Measurements from ENCODE around the gene ZNF445. TPM values are rescaled to one million over a fixed set of nuclear protein-coding genes. Genes with fewer than 3 reads are reported as not detected.

Gene ZNF445
- total and polyA plus RNA-seq, 2 donors (not counting 3 experiments of a cell fraction or from before 2014, with no cell fraction given) = 2.3 to 17.8 TPM

DNA sequence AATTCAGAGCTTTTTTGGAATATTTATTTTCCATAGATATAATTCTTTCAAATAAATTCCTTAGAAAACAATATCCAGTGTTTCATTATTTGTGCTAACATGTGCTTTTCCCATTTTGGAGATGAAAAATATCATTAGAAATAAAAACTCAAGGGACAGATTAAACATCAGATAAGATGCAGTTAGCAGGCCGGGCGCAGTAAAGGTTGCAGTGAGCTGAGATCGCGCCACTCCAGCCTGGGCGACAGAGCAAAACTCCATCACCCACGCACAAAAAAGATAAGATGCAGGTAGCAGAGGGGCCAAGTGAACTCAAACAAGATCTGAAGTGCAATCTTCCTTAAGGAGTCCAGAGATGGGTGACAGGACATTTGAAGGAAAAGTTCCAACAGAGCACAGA is 48.0 kb downstream of the ZNF445 start:
- Histone ChIP-seq H3K9ac (replicated peaks; ENCODE audit: extremely low read depth, insufficient read depth, low read length) (no peak overlapping the region), H3K4me1 (ENCODE audit: control insufficient read depth, extremely low read depth, insufficient read depth, low read length) (no peaks in the 10 kb centered on the region), H3K27me3 (ENCODE audit: control insufficient read depth in 2 of 2, insufficient read depth in 2 of 2, low read length in 2 of 2) (no peaks in the 10 kb centered on the region), H4K20me1 (replicated peaks; ENCODE audit: control insufficient read depth, extremely low read depth, insufficient read depth, low read length) (no peaks in the 10 kb centered on the region), H3K9me1 (replicated peaks; ENCODE audit: control insufficient read depth, extremely low read depth, insufficient read depth, low read length) (no peaks in the 10 kb centered on the region), H3K79me2 (ENCODE audit: control insufficient read depth, insufficient read depth, low read length) (no peaks in the 10 kb centered on the region), H3K36me3 (ENCODE audit: control insufficient read depth in 2 of 2, extremely low read depth in 1 of 2, insufficient read depth in 2 of 2, low read length in 2 of 2) (no peaks in the 10 kb centered on the region), H3K9me3 (replicated peaks; ENCODE audit: control insufficient read depth, insufficient read depth, low read length) (no peaks in the 10 kb centered on the region), H3K4me2 (ENCODE audit: insufficient read depth, low read length) (no peak overlapping the region), H2AFZ (ENCODE audit: low read depth, low read length) (no peak overlapping the region), H3K27ac (ENCODE audit: insufficient read depth, low read depth, low read length) (no peak overlapping the region), H3K4me3 (replicated peaks in 1 of 3; ENCODE audit: insufficient read depth in 1 of 3, low read depth in 1 of 3, low read length in 3 of 3) (no peak overlapping the region)
- DNase-seq (ENCODE audit: low read depth, low spot score) = no peak
- ChIA-PET POLR2A (no interaction called here), CTCF (no interaction called here)
- dilution Hi-C loops (cut with MboI; ENCODE audit: extremely low pct_ligation_motif_present, low sequenced_read_pairs) (no loop called here), intact Hi-C loops (cut with micrococcal nuclease) (no loop called here)
- no peak for FAIRE-seq
- TF ChIP-seq JUN (IDR thresholded peaks at IDR 0.05; ENCODE audit: borderline replicate concordance, insufficient read depth, insufficient read length, low read depth) = no peak
- no peak for TF ChIP-seq GATA2 (IDR thresholded peaks at IDR 0.05; ENCODE audit: insufficient read depth, insufficient read length, low read depth, low read length)
- TF ChIP-seq, protein P1, sequence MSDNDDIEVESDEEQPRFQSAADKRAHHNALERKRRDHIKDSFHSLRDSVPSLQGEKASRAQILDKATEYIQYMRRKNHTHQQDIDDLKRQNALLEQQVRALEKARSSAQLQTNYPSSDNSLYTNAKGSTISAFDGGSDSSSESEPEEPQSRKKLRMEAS (IDR thresholded peaks at IDR 0.05; ENCODE audit: insufficient read depth, insufficient read length) = no peak
- no peak for TF ChIP-seq MYC (IDR thresholded peaks at IDR 0.05; ENCODE audit: low read depth, low read length)
- TF ChIP-seq POLR2AphosphoS5 (IDR thresholded peaks at IDR 0.05; ENCODE audit: insufficient read depth, low read depth, low read length) = no peak
- no peak for TF ChIP-seq POLR2A (IDR thresholded peaks at IDR 0.05; ENCODE audit: low read depth, low read length)
- TF ChIP-seq EZH2 (IDR thresholded peaks at IDR 0.05; ENCODE audit: borderline replicate concordance, low read depth, low read length, severe bottlenecking) = no peak
- no peak for TF ChIP-seq FOS (IDR thresholded peaks at IDR 0.05; ENCODE audit: borderline replicate concordance, insufficient read depth, low read length)
- TF ChIP-seq, protein P2, sequence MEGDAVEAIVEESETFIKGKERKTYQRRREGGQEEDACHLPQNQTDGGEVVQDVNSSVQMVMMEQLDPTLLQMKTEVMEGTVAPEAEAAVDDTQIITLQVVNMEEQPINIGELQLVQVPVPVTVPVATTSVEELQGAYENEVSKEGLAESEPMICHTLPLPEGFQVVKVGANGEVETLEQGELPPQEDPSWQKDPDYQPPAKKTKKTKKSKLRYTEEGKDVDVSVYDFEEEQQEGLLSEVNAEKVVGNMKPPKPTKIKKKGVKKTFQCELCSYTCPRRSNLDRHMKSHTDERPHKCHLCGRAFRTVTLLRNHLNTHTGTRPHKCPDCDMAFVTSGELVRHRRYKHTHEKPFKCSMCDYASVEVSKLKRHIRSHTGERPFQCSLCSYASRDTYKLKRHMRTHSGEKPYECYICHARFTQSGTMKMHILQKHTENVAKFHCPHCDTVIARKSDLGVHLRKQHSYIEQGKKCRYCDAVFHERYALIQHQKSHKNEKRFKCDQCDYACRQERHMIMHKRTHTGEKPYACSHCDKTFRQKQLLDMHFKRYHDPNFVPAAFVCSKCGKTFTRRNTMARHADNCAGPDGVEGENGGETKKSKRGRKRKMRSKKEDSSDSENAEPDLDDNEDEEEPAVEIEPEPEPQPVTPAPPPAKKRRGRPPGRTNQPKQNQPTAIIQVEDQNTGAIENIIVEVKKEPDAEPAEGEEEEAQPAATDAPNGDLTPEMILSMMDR (IDR thresholded peaks at IDR 0.05; ENCODE audit: extremely low read depth in 1 of 2, insufficient read depth in 1 of 2, low read depth in 1 of 2, low read length in 2 of 2) = no peak
- BruUV-seq (replicated peaks) = no TSS peak

Data from endothelial cell of umbilical vein (primary cell).